GM21528 (cell line): ENCODE data around the gene ATP10A.

Source experiments
- ATAC-seq: cut with Tn5 transposase; IDR thresholded peaks from one replicate; pipeline ENCODE4 v1.9.1; 2021; ENCODE audit warnings: mild to moderate bottlenecking, moderate library complexity; ENCODE audit not compliant: unreplicated experiment, low FRiP score

Gene ATP10A

DNA sequence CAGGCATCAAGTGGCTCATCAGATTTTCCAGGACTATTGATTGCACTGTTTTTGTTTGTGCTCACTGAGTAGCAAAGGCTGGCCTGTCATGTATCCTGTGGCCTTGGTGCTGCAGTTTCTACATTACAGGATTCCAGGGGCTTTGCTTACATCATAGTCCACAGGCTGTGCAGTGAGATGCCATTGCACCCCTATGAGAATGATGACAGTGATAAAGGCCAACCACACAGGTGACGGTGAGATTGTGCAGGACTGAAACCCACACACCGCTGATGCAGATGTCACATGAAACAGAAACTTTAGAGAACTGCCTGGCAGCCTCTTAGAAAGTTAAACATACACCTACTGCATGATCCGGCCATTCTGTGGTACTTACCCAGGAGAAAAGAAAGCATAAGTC is 229.3 kb downstream of the ATP10A start:
- ATAC-seq, result no peak

GRCh38 chr15:25631971-25632370 is 231.2 kb downstream of the ATP10A start:
- no peak for ATAC-seq
